Suprapubic skin (tissue), 4 donors: Measurements from ENCODE around the gene MOCS1. TPM values are rescaled to one million over a fixed set of nuclear protein-coding genes. Genes with fewer than 3 reads are reported as not detected.

Experiments used
- DNase-seq, 2 donors: peaks; one replicate each; pipeline ENCODE4 v3.0.0-alpha.2; 2019; ENCODE audit warnings: low spot score in 2 of 2
- H3K27ac ChIP-seq: fragments of 200-600 bp; sonication (generic); one replicate; pipeline ENCODE4 v1.5.1; 2019
- H3K27me3 ChIP-seq: fragments of 200-600 bp; sonication (generic); one replicate; pipeline ENCODE4 v1.5.1; 2019
- H3K36me3 ChIP-seq: fragments of 200-600 bp; sonication (generic); one replicate; pipeline ENCODE4 v1.5.1; 2019
- H3K4me1 ChIP-seq: fragments of 200-600 bp; sonication (generic); one replicate; pipeline ENCODE4 v1.5.1; 2019
- H3K4me3 ChIP-seq: fragments of 200-600 bp; sonication (generic); one replicate; pipeline ENCODE4 v1.5.1; 2019; ENCODE audit warnings: mild to moderate bottlenecking
- H3K9me3 ChIP-seq: fragments of 200-600 bp; sonication (generic); one replicate; pipeline ENCODE4 v1.5.1; 2019
- CTCF ChIP-seq, 2 donors: fragments of 200-600 bp in 1 of 2; fragments of 450-650 bp in 1 of 2; sonication (generic) in 1 of 2; IDR thresholded peaks; one replicate each; pipeline ENCODE4 v1.5.1; 2016 to 2019; ENCODE audit warnings: antibody characterized with exemption in 2 of 2, mild to moderate bottlenecking in 1 of 2, moderate library complexity in 1 of 2
- EP300 ChIP-seq: sonication (generic); formaldehyde crosslinking; IDR thresholded peaks from one replicate; pipeline ENCODE4 v1.6.1; 2017; ENCODE audit warnings: antibody characterized with exemption
- POLR2A ChIP-seq, 2 donors: fragments of 450-650 bp; IDR thresholded peaks; one replicate each; pipeline ENCODE4 v1.6.1; 2017; ENCODE audit warnings: antibody characterized with exemption in 2 of 2, mild to moderate bottlenecking in 2 of 2, moderate library complexity in 2 of 2
- POLR2AphosphoS5 ChIP-seq, 3 donors: sonication (generic); formaldehyde crosslinking; IDR thresholded peaks; one replicate each; pipeline ENCODE4 v1.6.1; 2017; ENCODE audit warnings: antibody characterized with exemption in 3 of 3
- WGBS: methylation state at CpG from one replicate; pipeline ENCODE4 v1.1.5; 2018; 5-methylcytosine and 5-hydroxymethylcytosine counted together
- total RNA-seq, 4 donors: library from RNA; depleted of rRNA; stranded (reverse); fragments of >200 nt; gene quantifications; one replicate each; pipeline ENCODE4 v1.1.0, GENCODE V29; 2016

The MOCS1 gene
- total RNA-seq, 4 donors from 2014 or later, result 4.2 to 13.8 (median 10.2) TPM

GRCh38 chr6:39903656-39904055 is 30.6 kb downstream of the MOCS1 start:
- no peak for TF ChIP-seq CTCF (IDR thresholded peaks at IDR 0.05)
- TF ChIP-seq POLR2AphosphoS5 (IDR thresholded peaks at IDR 0.05), result no peak
- TF ChIP-seq POLR2A (IDR thresholded peaks at IDR 0.05), result no peak
- no peak for TF ChIP-seq EP300
- no peaks in the 10 kb centered on the region for H3K4me1 ChIP-seq

GRCh38 chr6:39902786-39903465 is 31.3 kb downstream of the MOCS1 start:
- H3K36me3 ChIP-seq, result peaks cover 37% of the 10 kb centered on the region
- WGBS, result 95% methylated on average over 4 of the region's 4 CpGs
- TF ChIP-seq EP300, result no peak
- no peak for TF ChIP-seq POLR2A (IDR thresholded peaks at IDR 0.05)
- TF ChIP-seq CTCF (IDR thresholded peaks at IDR 0.05), result no peak
- TF ChIP-seq POLR2AphosphoS5 (IDR thresholded peaks at IDR 0.05), result no peak
- no peaks in the 10 kb centered on the region for H3K9me3 ChIP-seq
- H3K4me3 ChIP-seq, result no peak overlapping the region
- no peak overlapping the region for H3K27ac ChIP-seq
- no peaks in the 10 kb centered on the region for H3K27me3 ChIP-seq
- no peaks in the 10 kb centered on the region for H3K4me1 ChIP-seq
- DNase-seq, result peak in 1 of 2 donors; percentile 54

More at GRCh38 chr6:39903656-39904055, 30.6 kb downstream of the MOCS1 start:
- DNase-seq, result peak in 1 of 2 donors; percentile 49
- Histone ChIP-seq H3K4me3 (no peak overlapping the region), H3K9me3 (no peaks in the 10 kb centered on the region), H3K36me3 (peaks cover 32% of the 10 kb centered on the region), H3K27me3 (no peaks in the 10 kb centered on the region), H3K27ac (no peak overlapping the region)
- 95% methylated on average over 6 of the region's 6 CpGs for WGBS

DNA sequence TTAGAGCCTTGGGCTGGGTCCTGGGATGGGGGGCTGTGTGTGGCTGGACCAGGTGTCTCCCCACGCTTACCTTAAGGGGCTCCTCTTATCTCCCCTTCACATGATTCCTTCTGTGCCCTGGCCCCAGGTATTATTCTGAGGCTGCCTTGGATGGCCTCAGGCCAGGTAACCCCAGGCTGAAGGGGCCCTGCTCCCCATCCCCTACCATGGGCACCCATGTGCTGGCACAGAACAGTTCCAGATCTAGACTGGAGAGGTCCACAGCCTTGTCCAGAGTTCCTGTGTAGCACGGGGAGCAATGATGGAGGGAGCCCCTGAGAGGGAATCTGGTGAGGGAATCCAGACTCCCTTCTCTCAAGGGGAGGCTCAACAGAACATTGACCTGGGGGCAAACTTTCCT is 32.1 kb downstream of the MOCS1 start:
- no peaks in the 10 kb centered on the region for H3K4me1 ChIP-seq
- peaks cover 43% of the 10 kb centered on the region for H3K36me3 ChIP-seq
- no peak for DNase-seq
- 70% methylated on average over 2 of the region's 2 CpGs for WGBS
- no peaks in the 10 kb centered on the region for H3K27me3 ChIP-seq
- no peaks in the 10 kb centered on the region for H3K9me3 ChIP-seq
- no peak overlapping the region for H3K4me3 ChIP-seq
- TF ChIP-seq CTCF (IDR thresholded peaks at IDR 0.05) (no peak), POLR2AphosphoS5 (IDR thresholded peaks at IDR 0.05) (no peak), EP300 (no peak), POLR2A (IDR thresholded peaks at IDR 0.05) (no peak)
- H3K27ac ChIP-seq, result no peak overlapping the region

- no peaks in the 10 kb centered on the region for H3K9me3 ChIP-seq
- no peak overlapping the region for H3K27ac ChIP-seq
- 91% methylated on average over 16 of the region's 19 CpGs for WGBS
- DNase-seq, result peak in 1 of 2 donors; percentile 59
- no peak for TF ChIP-seq POLR2AphosphoS5 (IDR thresholded peaks at IDR 0.05)
- no peak for TF ChIP-seq CTCF (IDR thresholded peaks at IDR 0.05)
- no peak for TF ChIP-seq EP300
- no peak for TF ChIP-seq POLR2A (IDR thresholded peaks at IDR 0.05)
- no peak overlapping the region for H3K4me3 ChIP-seq
- no peaks in the 10 kb centered on the region for H3K27me3 ChIP-seq
- H3K36me3 ChIP-seq, result peaks cover 45% of the 10 kb centered on the region
- H3K4me1 ChIP-seq, result no peaks in the 10 kb centered on the region
Observed at GRCh38 chr6:39901670-39902069, 32.6 kb downstream of the MOCS1 start.

DNA sequence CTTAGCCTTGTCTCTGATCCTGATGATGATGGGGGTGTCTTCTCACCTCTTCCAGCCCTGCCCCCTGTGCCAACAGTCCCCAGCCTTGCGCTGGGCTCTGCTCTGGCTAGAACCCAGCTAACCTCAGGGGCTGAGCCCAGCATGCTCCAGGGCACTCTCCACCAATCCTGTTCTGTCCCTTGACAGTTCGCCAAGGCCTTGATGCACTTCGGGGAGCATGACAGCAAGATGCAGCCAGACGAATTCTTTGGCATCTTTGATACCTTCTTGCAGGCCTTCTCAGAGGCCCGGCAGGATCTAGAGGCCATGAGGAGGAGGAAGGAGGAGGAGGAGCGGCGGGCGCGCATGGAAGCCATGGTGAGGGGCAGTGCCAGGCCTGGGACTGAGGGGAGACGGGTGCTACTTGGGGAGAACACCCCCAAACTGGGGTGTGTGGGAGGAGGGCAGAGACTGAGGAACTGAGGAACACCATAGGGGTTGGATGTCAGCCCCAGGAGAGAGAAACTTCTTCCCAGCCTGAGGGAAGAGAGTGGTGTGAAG is 33.1 kb downstream of the MOCS1 start:
- no peaks in the 10 kb centered on the region for H3K27me3 ChIP-seq
- TF ChIP-seq POLR2A (IDR thresholded peaks at IDR 0.05) (no peak), CTCF (IDR thresholded peaks at IDR 0.05) (no peak), EP300 (no peak), POLR2AphosphoS5 (IDR thresholded peaks at IDR 0.05) (no peak)
- H3K36me3 ChIP-seq, result peaks cover 43% of the 10 kb centered on the region
- peak in 1 of 2 donors; percentile 70 for DNase-seq
- no peaks in the 10 kb centered on the region for H3K9me3 ChIP-seq
- no peak overlapping the region for H3K4me3 ChIP-seq
- H3K27ac ChIP-seq, result no peak overlapping the region
- 81% methylated on average over 10 of the region's 10 CpGs for WGBS
- no peaks in the 10 kb centered on the region for H3K4me1 ChIP-seq
